22Rv1 (cell line): ENCODE results near the gene SMURF2.

Experiments
- CTCF ChIP-seq: fragments of 450-650 bp; IDR thresholded peaks from 2 replicates; pipeline ENCODE4 v1.5.1; 2017; ENCODE audit warnings: mild to moderate bottlenecking
- ZFX ChIP-seq: fragments of 450-650 bp; IDR thresholded peaks from 2 replicates; pipeline ENCODE4 v1.6.1; 2017; ENCODE audit warnings: antibody characterized with exemption, borderline replicate concordance

GRCh38 chr17:64496348-64496785 lies 165.7 kb downstream of the SMURF2 start:
- TF ChIP-seq CTCF (no peak), ZFX (no peak)
